Duodenal mucosa (tissue), 2 donors: ENCODE results near the gene IGFBP7.

Source experiments
- H3K27ac ChIP-seq: one replicate; pipeline ENCODE4 v1.7.0; 2013; ENCODE audit warnings: low read depth, low read length
- H3K27me3 ChIP-seq, 2 donors: one replicate each; pipeline ENCODE4 v1.7.0; 2013; ENCODE audit warnings: low read length in 2 of 2, control low read depth in 1 of 2; ENCODE audit not compliant: insufficient read depth in 2 of 2, control insufficient read depth in 1 of 2
- H3K36me3 ChIP-seq, 2 donors: one replicate each; pipeline ENCODE4 v1.7.0; 2013; ENCODE audit warnings: low read length in 2 of 2, control low read depth in 1 of 2; ENCODE audit not compliant: insufficient read depth in 2 of 2, control insufficient read depth in 1 of 2
- H3K4me1 ChIP-seq, 2 donors: one replicate each; pipeline ENCODE4 v1.7.0; 2013; ENCODE audit warnings: low read length in 2 of 2, control low read depth in 1 of 2; ENCODE audit not compliant: insufficient read depth in 2 of 2, control insufficient read depth in 1 of 2
- H3K4me3 ChIP-seq, 2 donors: one replicate each; pipeline ENCODE4 v1.7.0; 2013; ENCODE audit warnings: low read length in 2 of 2, low read depth in 1 of 2
- H3K9ac ChIP-seq, 2 donors: one replicate each; pipeline ENCODE4 v1.7.0; 2013; ENCODE audit warnings: low read length in 2 of 2, low read depth in 1 of 2
- H3K9me3 ChIP-seq, 2 donors: one replicate each; pipeline ENCODE4 v1.7.0; 2013; ENCODE audit warnings: low read length in 2 of 2, control low read depth in 1 of 2; ENCODE audit not compliant: control insufficient read depth in 1 of 2

Gene IGFBP7

GRCh38 chr4:57020467-57021101 is 89.6 kb downstream of the IGFBP7 start:
- Histone ChIP-seq H3K36me3 (peaks cover 56 to 78% of the 10 kb centered on the region in 2 donors), H3K27ac (no peak overlapping the region), H3K9me3 (no peaks in the 10 kb centered on the region), H3K9ac (no peak overlapping the region), H3K4me1 (no peaks in the 10 kb centered on the region), H3K4me3 (no peak overlapping the region), H3K27me3 (no peaks in the 10 kb centered on the region)

GRCh38 chr4:57018980-57019379 is 91.2 kb downstream of the IGFBP7 start:
- Histone ChIP-seq H3K27me3 (no peaks in the 10 kb centered on the region), H3K9ac (no peak overlapping the region), H3K4me1 (no peaks in the 10 kb centered on the region), H3K4me3 (no peak overlapping the region), H3K36me3 (peaks cover 48 to 70% of the 10 kb centered on the region in 2 donors), H3K27ac (no peak overlapping the region), H3K9me3 (no peaks in the 10 kb centered on the region)

GRCh38 chr4:57013543-57014120 is 96.6 kb downstream of the IGFBP7 start:
- Histone ChIP-seq H3K4me1 (no peaks in the 10 kb centered on the region), H3K4me3 (no peak overlapping the region), H3K36me3 (peaks cover 41 to 75% of the 10 kb centered on the region in 2 donors), H3K27me3 (no peaks in the 10 kb centered on the region), H3K9me3 (no peaks in the 10 kb centered on the region), H3K27ac (no peak overlapping the region), H3K9ac (no peak overlapping the region)

DNA sequence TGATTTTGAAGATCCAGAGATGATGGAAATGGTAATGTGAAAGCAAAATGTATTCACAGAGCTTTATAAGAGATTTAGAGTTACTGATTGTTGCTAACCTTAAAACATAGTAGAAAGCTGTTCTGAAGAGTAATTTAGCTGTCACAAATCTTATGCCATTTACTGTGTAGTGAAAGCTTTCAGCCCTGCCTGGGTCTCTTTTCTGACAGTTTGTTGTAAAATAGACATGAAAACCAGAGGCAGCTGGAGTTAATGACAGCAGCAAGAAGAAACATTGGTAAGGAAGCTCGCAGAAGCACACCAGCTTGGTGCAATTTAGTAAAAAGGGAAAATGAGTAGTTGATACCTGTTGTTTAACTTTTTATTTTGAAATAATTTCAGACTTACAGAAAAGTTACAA is 110.4 kb downstream of the IGFBP7 start:
- no peaks in the 10 kb centered on the region for H3K4me1 ChIP-seq
- peaks cover 26 to 73% of the 10 kb centered on the region in 2 donors for H3K36me3 ChIP-seq
- H3K4me3 ChIP-seq, result no peak overlapping the region
- no peaks in the 10 kb centered on the region for H3K27me3 ChIP-seq
- H3K9me3 ChIP-seq, result no peaks in the 10 kb centered on the region
- H3K9ac ChIP-seq, result no peak overlapping the region
- H3K27ac ChIP-seq, result no peak overlapping the region

- Histone ChIP-seq H3K4me3 (no peak overlapping the region), H3K36me3 (peaks cover 34 to 75% of the 10 kb centered on the region in 2 donors), H3K9me3 (no peaks in the 10 kb centered on the region), H3K27ac (no peak overlapping the region), H3K4me1 (no peaks in the 10 kb centered on the region), H3K9ac (no peak overlapping the region), H3K27me3 (no peaks in the 10 kb centered on the region)
These were observed 114.7 kb downstream of the IGFBP7 start for GRCh38 chr4:56995525-56995924.

GRCh38 chr4:56990109-56990905 is 119.9 kb downstream of the IGFBP7 start:
- H3K9me3 ChIP-seq, result no peaks in the 10 kb centered on the region
- peaks cover 26 to 74% of the 10 kb centered on the region in 2 donors for H3K36me3 ChIP-seq
- no peak overlapping the region for H3K27ac ChIP-seq
- H3K9ac ChIP-seq, result no peak overlapping the region
- no peaks in the 10 kb centered on the region for H3K27me3 ChIP-seq
- H3K4me1 ChIP-seq, result no peaks in the 10 kb centered on the region
- no peak overlapping the region for H3K4me3 ChIP-seq

DNA sequence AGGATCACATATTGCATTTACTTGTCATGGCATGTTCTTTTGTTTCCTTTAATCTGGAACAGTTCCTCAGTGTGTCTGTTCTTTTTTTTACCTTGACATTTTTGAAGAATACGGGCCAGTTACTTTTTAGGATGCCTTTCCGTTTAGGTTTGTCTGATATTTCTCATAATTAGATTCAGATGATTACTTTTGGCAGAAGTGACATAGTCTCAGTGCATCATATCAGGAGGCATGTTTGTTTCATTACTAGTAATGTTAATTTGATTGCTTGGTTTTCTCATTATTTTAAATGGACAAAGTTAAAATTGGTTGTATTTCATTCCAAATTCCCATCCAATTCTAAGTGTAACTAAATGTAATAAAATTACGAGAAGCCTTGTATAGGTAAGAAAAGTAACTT is 123.2 kb downstream of the IGFBP7 start:
- Histone ChIP-seq H3K9me3 (no peaks in the 10 kb centered on the region), H3K27me3 (no peaks in the 10 kb centered on the region), H3K36me3 (peaks cover 22 to 53% of the 10 kb centered on the region in 2 donors), H3K4me1 (peaks cover 2 to 7% of the 10 kb centered on the region in 2 donors), H3K4me3 (no peak overlapping the region), H3K27ac (no peak overlapping the region), H3K9ac (no peak overlapping the region)

DNA sequence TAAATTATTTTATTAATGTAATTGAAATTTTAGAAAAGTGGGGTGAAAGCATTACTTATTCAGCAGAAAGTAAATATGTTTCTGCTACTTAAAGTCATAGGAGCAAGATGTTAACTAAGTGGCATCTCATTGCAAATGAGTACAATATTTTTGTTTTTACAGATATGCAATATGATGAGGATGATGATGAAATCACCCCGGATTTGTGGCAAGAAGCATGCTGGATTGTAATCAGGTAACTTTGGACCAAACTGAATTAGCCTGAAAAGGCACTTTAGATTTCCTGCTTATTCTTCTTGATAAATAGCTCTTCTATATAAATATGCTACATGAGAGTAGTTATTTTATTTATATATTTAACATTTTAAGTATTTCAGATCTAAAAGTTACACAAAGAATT is 124.0 kb downstream of the IGFBP7 start:
- peaks cover 20 to 45% of the 10 kb centered on the region in 2 donors for H3K36me3 ChIP-seq
- peaks cover 8 to 15% of the 10 kb centered on the region in 2 donors for H3K4me1 ChIP-seq
- H3K27me3 ChIP-seq, result no peaks in the 10 kb centered on the region
- H3K4me3 ChIP-seq, result no peak overlapping the region
- no peak overlapping the region for H3K27ac ChIP-seq
- no peaks in the 10 kb centered on the region for H3K9me3 ChIP-seq
- H3K9ac ChIP-seq, result no peak overlapping the region

GRCh38 chr4:56981795-56982201 is 128.4 kb downstream of the IGFBP7 start:
- Histone ChIP-seq H3K9me3 (no peaks in the 10 kb centered on the region), H3K9ac (no peak overlapping the region), H3K27ac (no peak overlapping the region), H3K27me3 (no peaks in the 10 kb centered on the region), H3K36me3 (peaks cover 6 to 10% of the 10 kb centered on the region in 2 donors), H3K4me1 (peaks cover 17 to 25% of the 10 kb centered on the region in 2 donors), H3K4me3 (no peak overlapping the region)
